HG02981 (cell line): ENCODE results near the gene S100A8.

ENCODE experiments used
- ATAC-seq: cut with Tn5 transposase; IDR thresholded peaks from one replicate; pipeline ENCODE4 v1.9.1; 2021; ENCODE audit warnings: mild to moderate bottlenecking, moderate library complexity; ENCODE audit not compliant: unreplicated experiment

S100A8 gene

GRCh38 chr1:153393926-153394325, 3.1 kb upstream of the S100A8 start:
- ATAC-seq = no peak

GRCh38 chr1:153392822-153393221, 1.9 kb upstream of the S100A8 start:
- ATAC-seq = no peak

GRCh38 chr1:153392258-153392657, 1.4 kb upstream of the S100A8 start:
- no peak for ATAC-seq

GRCh38 chr1:153389973-153390879, 647 bp downstream of the S100A8 start:
- no peak for ATAC-seq

GRCh38 chr1:153389401-153389800, 1.5 kb downstream of the S100A8 start:
- ATAC-seq = no peak

- no peak for ATAC-seq
Measured at GRCh38 chr1:153387785-153388184, 3.1 kb downstream of the S100A8 start.

- ATAC-seq = no peak
Measured at GRCh38 chr1:153387001-153387400, 3.9 kb downstream of the S100A8 start.

- ATAC-seq = no peak
Measured at GRCh38 chr1:153386500-153386901, 4.4 kb downstream of the S100A8 start.

GRCh38 chr1:153384958-153385580, 5.8 kb downstream of the S100A8 start:
- no peak for ATAC-seq

GRCh38 chr1:153380711-153381110, 10.2 kb downstream of the S100A8 start:
- ATAC-seq = no peak

- no peak for ATAC-seq
Measured at GRCh38 chr1:153379591-153379990, 11.3 kb downstream of the S100A8 start.

- no peak for ATAC-seq
Measured at GRCh38 chr1:153375511-153375910, 15.4 kb downstream of the S100A8 start, which contains the start of gene S100A12. S100A12 (minus strand) TSS chr1:153375621; CDS start chr1:153374592, 1,029 bp downstream.

GRCh38 chr1:153374071-153374470, 16.8 kb downstream of the S100A8 start:
- no peak for ATAC-seq

- ATAC-seq = no peak
Measured at GRCh38 chr1:153372571-153372970, 18.3 kb downstream of the S100A8 start.

- ATAC-seq = no peak
Measured at GRCh38 chr1:153371231-153371630, 19.6 kb downstream of the S100A8 start.

- ATAC-seq = no peak
Measured at GRCh38 chr1:153370146-153370545, 20.7 kb downstream of the S100A8 start.

GRCh38 chr1:153368495-153368894, 22.4 kb downstream of the S100A8 start:
- ATAC-seq = no peak

- no peak for ATAC-seq
Measured at GRCh38 chr1:153367090-153367489, 23.8 kb downstream of the S100A8 start.

- ATAC-seq = no peak
Measured at GRCh38 chr1:153366261-153366660, 24.6 kb downstream of the S100A8 start.

- ATAC-seq = no peak
Measured at GRCh38 chr1:153365696-153366095, 25.2 kb downstream of the S100A8 start.

- no peak for ATAC-seq
Measured at GRCh38 chr1:153364766-153365666, 25.9 kb downstream of the S100A8 start.
